HK-2 (cell line): ENCODE results near the gene WTAP.
"Not testable (repeated sequence)": the region's sequence is repeated elsewhere in the genome, so short reads cannot be mapped to it uniquely, and the experiment has no call there.

Experiments used
- DNase-seq: peaks from one replicate; pipeline ENCODE4 v3.0.0-alpha.2; 2018; ENCODE audit not compliant: unreplicated experiment

Gene WTAP

GRCh38 chr6:159693894-159694545 lies 33.3 kb upstream of the WTAP start:
- peak; percentile 37 for DNase-seq

DNA sequence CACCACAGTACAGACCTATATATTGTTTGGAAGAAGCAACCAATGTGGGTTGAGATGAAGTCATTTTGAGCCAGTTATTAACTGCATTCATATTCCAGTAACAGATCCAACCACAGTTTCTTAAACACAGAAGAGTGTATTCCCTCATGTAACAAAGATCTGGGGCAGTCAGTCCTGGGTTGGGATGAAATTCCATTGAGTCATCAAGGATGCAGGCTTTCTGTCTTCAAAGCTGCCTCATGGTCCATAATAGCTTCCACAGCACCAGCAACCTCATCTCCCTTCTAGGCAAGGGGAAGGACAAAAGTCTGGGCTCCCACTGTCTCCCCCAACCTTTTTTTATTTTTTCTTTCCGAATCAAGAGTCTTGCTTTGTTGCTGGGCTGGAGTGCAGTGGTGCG lies 31.3 kb upstream of the WTAP start:
- no peak for DNase-seq

DNA sequence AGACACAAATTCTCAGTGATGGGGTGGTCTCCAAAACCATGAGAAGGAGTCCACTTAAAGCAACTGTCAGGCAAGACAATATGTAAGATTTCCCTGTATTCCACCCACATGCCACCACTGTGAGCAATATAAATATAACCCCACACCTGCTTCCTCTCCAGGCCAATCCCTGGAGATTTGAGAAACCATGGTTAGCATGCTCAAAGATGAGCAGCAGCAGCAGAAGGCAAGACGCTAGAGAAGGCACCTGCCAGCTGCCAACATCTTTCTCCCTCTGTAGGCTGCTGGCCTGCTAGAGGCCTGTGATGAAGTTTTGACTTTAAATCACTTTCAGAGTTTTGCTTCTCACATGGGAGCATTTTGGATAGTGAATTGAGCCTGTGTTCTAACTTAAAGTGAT lies 26.3 kb upstream of the WTAP start:
- no peak for DNase-seq

DNA sequence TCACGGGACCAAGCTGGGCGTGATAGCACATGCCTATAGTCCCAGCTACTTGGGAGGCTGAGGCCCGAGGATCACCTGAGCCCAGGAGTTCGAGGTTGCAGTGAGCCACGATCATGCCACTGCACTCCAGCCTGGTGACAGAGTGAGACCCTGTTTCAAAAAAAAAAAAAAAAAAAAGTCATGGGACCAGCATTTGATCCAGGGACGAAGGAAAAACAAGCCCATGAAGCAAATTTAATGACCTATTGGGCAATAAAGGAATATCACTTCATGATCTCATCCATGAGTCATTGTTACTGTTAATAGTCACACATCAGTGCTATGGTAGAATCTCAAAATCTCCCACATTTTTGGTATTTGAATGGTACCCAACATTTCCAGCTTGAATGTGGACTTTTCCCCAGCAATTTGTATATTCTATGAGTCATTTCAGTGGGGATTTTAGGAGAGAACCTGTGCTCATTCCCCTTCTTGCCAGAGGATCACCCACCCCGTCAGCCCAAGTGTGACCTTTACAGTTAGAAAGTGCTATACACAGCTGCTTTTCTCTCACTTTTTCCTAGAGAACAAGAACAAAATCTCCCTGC lies 25.8 kb upstream of the WTAP start:
- no peak for DNase-seq

- DNase-seq: not testable (repeated sequence)
These were observed 16.7 kb upstream of the WTAP start for GRCh38 chr6:159710603-159711002.

- not testable (repeated sequence) for DNase-seq
These were observed 14.9 kb upstream of the WTAP start for GRCh38 chr6:159712389-159712788.

DNA sequence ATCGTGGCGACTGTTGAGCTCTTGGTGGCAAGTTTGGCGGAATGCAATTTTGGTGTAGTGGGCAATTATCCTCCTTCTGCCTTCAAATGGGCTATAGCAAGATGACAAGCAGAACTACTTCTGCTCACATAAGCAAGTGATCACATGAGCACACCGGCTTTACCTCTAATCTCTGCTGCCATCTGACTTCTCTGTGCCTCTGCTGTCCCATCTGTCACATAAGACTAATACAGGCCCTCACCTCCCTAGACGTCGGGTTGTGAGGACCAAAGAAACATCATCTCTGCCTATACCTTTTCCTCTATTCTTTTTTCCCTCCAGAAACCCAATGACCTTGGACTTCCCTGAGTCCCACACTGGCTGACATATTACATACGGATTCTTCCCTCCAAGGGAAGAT lies 13.3 kb upstream of the WTAP start:
- DNase-seq: no peak

DNA sequence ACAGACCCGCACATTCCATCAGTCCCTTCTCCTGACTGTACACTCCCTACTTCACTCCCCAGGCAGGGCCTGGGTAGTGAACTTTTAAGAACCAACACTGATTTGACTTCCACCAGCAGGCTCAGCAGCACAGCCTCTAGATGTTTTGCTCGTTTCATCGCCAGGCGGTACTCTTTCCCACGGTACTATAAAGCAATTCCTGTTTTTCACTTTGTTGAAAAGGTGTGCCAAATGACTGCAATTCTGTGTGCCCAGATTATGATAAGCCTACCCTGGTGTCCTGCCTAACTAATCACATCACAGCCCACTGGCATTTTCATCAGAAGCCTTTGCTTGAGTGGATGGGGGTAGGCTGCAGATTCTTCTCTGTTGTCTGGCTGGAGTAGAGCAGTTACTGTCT lies 12.9 kb upstream of the WTAP start:
- no peak for DNase-seq

- no peak for DNase-seq
These were observed 12.1 kb upstream of the WTAP start for GRCh38 chr6:159715166-159715565.

GRCh38 chr6:159715605-159716004 lies 11.7 kb upstream of the WTAP start:
- no peak for DNase-seq

DNA sequence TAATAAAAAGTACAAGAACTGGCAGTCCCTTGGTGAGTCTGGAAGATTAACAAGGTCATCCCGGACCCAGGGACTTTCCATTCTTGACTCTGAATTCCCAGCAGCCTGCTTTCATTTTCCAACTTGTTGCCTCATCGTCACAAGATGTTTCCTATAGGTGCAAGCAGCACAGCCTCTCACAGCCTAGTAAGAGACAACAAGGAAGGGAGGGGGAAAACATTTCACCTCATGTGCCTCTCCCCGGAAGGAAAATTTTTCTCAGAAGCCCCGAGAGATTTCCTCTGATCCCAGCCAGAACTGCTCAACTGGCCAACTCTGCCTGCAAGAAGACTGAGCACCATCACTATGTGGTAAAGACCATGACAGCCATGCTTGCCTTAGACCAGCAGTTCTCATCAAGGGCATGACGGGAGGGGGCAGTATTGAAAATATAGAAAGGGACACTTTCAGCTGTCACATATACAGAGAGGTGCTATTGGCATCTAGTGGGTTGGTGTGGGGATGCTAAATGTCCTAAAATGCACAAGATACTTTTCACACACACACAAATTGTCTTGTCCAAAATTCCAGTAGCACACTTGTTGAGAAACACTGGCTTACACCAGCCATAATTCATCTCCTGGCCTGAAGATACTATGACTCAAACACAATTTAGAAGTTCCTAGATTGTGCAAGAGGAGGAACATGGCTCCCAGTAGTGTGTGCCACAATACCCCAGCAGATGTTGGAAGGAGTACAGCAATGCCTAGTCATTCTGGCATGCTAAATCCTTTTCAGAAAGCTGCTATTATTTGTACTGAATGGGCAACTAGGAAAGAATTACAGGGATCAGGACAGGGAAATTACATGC lies 10.8 kb upstream of the WTAP start:
- no peak for DNase-seq

- DNase-seq: no peak
These were observed 8.7 kb upstream of the WTAP start for GRCh38 chr6:159718634-159719033.

- DNase-seq: no peak
These were observed 8.0 kb upstream of the WTAP start for GRCh38 chr6:159719287-159719686.

GRCh38 chr6:159720708-159721107 lies 6.6 kb upstream of the WTAP start:
- DNase-seq: no peak

DNA sequence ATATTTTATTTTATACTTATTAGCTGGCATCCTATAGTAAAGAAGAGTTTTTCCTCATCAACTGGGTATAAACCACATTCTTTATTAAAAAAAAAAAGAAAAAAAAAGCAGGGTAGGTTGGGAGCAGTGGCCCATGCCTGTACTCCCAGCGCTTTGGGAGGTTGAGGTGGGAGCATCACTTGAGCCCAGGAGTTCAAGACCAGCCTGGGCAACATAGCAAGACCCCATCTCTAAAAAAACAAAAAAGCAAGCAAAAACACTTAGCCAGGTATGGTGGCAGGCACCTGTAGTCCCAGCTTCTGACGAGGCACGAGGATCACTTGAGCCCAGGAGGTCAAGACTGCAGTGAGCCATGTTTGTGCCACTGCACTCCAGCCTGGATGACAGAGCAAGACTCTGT lies 5.3 kb upstream of the WTAP start:
- not testable (repeated sequence) for DNase-seq

DNA sequence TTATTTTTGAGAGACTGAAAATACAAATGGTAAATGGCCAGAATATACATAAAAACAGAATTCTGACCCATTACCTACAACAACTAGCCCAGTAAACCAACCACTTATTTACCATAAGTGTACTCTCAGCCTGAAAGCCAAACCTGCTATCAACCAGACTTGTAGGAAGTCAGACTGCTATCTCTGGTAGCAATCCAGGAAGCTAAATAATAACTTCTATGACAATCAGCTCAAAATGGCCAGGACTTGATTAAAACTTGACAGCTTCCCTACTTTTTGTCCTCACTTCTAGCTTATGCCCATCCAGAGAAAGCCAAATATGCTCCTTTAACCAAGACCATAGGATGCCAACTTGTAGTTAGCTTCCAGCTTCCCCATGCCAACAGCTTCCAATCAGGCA lies 4.7 kb upstream of the WTAP start:
- DNase-seq: no peak

GRCh38 chr6:159723259-159723658 lies 4.0 kb upstream of the WTAP start:
- DNase-seq: no peak

- no peak for DNase-seq
These were observed 2.5 kb upstream of the WTAP start for GRCh38 chr6:159724778-159725177.

- DNase-seq: not testable (repeated sequence)
These were observed 2.1 kb upstream of the WTAP start for GRCh38 chr6:159725208-159725607.

GRCh38 chr6:159726255-159726917 lies 920 bp upstream of the WTAP start:
- DNase-seq: no peak

DNA sequence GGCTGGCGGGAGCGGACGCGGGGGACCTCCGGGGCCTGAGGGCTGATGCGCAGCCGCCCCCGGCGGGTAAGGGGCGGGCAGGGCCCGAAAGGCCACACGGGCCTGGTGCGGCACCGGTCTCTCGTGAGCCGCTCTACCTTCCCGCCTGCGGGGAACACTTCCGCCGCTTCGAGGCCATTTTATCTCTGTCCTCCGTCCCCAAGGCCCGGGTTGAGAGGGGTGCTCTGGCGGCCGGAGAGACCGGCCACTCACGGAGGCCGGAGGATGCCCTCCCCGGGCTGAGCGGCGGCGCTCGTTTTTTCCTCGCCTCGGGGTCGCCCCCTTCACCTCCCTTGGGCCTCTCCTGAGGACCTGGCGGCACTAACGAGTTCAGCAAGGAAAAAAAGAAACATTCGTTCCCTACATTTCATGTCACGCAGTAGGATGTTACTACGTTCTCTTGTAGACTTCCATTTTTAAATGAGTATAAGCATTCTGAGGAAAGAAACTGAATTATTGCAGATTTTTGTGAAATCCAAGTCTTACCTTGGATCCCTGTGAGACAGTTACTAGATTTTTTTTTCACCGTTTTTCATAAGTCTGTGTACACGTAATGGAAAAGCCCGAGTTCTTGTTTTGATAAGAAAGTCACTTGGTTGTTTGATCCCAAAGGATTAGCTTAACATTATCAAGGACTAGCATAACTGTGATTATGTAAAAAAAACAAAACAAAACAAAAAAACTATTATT lies 575 bp downstream of the WTAP start:
- DNase-seq: no peak

DNA sequence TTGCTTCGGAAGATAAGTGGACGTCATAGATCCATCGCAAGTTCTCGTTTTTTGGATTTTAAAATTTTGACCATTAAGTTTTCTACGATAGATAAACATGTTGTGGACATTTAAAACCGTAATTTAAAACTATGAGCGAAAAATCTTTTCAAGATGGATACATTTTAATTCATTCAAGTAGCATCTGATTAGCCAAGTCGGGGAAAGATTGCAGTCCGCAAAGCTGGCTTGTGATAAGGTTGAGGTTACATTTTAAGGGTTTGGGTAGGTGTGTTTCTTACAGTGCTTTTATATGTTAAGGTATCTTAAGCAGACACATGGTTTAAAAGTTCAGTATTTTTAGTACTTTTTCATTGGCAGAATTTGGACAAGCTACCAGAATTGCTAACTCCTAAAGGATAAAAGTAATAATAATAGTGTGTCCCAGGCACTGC lies 1.2 kb downstream of the WTAP start:
- no peak for DNase-seq
